ENCODE data around the gene SLC12A8. TPM values are rescaled to one million over a fixed set of nuclear protein-coding genes. Genes with fewer than 3 reads are reported as not detected.

Gene SLC12A8
- total and polyA plus RNA-seq, 9 of the 15 experiments (the other 6 are each of a cell fraction or from before 2014, with no cell fraction given): 0.04 to 0.33 (median 0.09) TPM; not detected in 4

- TF ChIP-seq CLOCK (CRISPR knock-in tag; IDR thresholded peaks at IDR 0.05; ENCODE audit: borderline replicate concordance) (no peak), ZNF324 (CRISPR knock-in tag; IDR thresholded peaks at IDR 0.05) (no peak), HLTF (IDR thresholded peaks at IDR 0.05) (no peak), ZNF384 (IDR thresholded peaks at IDR 0.05; ENCODE audit: low read depth, low read length) (peak; percentile 86), MYBL2 (IDR thresholded peaks at IDR 0.05; ENCODE audit: low read depth) (no peak), MYBL2 (CRISPR knock-in tag; IDR thresholded peaks at IDR 0.05; ENCODE audit: borderline replicate concordance) (no peak), CHAMP1 (IDR thresholded peaks at IDR 0.05) (no peak), ILF3 (IDR thresholded peaks at IDR 0.05; ENCODE audit: borderline replicate concordance) (no peak), ZBTB11 (CRISPR knock-in tag; IDR thresholded peaks at IDR 0.05) (no peak), FUS (optimal IDR thresholded peaks at IDR 0.05; ENCODE audit: low read depth, low read length) (no peak), CHD2 (IDR thresholded peaks at IDR 0.05; ENCODE audit: low read depth, low read length) (no peak), IRF2 (CRISPR knock-in tag; IDR thresholded peaks at IDR 0.05) (no peak), ATF3 (IDR thresholded peaks at IDR 0.05) (peak; percentile 21; the same call in 1 of the 2 replicates), ATF3 (CRISPR knock-in tag; conservative IDR thresholded peaks at IDR 0.05) (no peak), ELF1 (tag; IDR thresholded peaks at IDR 0.05) (no peak), ETV5 (CRISPR knock-in tag; IDR thresholded peaks at IDR 0.05; ENCODE audit: low read depth) (no peak), NFE2 (IDR thresholded peaks at IDR 0.05; ENCODE audit: low read depth) (peak; percentile 40; the same call in 1 of the 2 replicates), ZNF124 (CRISPR knock-in tag; IDR thresholded peaks at IDR 0.05) (no peak)
Measured at GRCh38 chr3:125214738-125215137, 2.2 kb upstream of the SLC12A8 start (continued).
